Measurements from ENCODE around the gene MEPE.
"Not testable (repeated sequence)": the region's sequence is repeated elsewhere in the genome, so short reads cannot be mapped to it uniquely, and the experiment has no call there.

Gene MEPE

GRCh38 chr4:87882861-87883260 lies 50.1 kb downstream of the MEPE start:
- no peak for DNase-seq (ENCODE audit: low read depth in 3 of 3)

- DNase-seq (ENCODE audit: low read depth in 3 of 3), result no peak
Observed at GRCh38 chr4:87884976-87885549, 52.3 kb downstream of the MEPE start.

GRCh38 chr4:87886083-87886482 lies 53.3 kb downstream of the MEPE start:
- no peak for DNase-seq (ENCODE audit: low read depth in 3 of 3)

GRCh38 chr4:87890753-87891152 lies 58.0 kb downstream of the MEPE start:
- DNase-seq (ENCODE audit: low read depth in 3 of 3), result not testable (repeated sequence)

- no peak for DNase-seq (ENCODE audit: low read depth in 3 of 3)
Observed at GRCh38 chr4:87895964-87896621, 63.3 kb downstream of the MEPE start.

Data from stimulated activated CD4-positive, alpha-beta T cell treated with anti-CD3 and anti-CD28 coated beads, TNF-alpha, amount 100 ng/mL, for 4 hours (primary cell).